Jurkat, Clone E6-1 (cell line): Measurements from ENCODE around the gene NEURL2.

Source experiments
- DNase-seq: peaks from one replicate; pipeline ENCODE4 v3.0.0-alpha.2; 2011; ENCODE audit warnings: low read depth, low spot score
- H3K4me3 ChIP-seq: 2 replicates; pipeline ENCODE4 v1.5.1; 2011; ENCODE audit warnings: mild to moderate bottlenecking, low read length, control low read depth, moderate library complexity

NEURL2 gene

DNA sequence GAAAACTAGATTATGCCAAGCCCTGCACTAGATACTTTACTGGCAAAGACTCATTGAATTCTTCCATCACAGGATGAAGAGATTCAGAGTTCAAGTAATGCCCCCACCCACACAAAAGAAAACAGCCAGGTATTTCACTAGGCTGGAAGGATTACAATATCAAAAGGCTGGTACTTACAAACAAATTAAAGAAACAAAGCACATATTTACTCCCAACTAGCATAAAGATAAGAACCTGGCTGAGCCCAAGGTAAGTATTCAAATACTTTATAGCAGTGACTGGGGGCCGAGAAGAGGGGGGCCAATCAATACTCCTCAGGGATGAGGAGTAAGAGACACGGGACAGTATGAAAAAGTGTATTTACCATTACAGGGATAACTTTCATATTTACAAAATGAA lies 37.5 kb downstream of the NEURL2 start:
- H3K4me3 ChIP-seq: no peak overlapping the region

DNA sequence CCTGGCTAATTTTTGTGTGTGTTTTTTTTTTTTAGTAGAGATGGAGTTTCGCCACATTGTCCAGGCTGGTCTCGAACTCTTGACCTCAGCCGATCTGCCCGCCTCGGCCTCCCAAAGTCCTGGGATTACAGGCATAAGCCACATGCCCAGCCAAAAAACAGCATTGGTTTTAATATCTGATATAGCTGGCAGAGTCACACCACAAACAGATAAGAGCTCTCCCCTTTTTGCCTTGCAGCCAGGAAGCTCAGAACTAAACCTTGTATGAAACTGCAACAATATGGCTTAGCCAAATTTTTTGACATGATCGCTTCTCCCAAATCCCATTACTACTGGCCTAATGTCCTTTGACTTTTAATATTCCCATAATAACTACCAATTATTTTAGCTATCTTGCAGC lies 38.7 kb downstream of the NEURL2 start:
- no peak overlapping the region for H3K4me3 ChIP-seq
- no peak for DNase-seq

More for the DNA sequence above, 37.5 kb downstream of the NEURL2 start:
- DNase-seq: no peak

DNA sequence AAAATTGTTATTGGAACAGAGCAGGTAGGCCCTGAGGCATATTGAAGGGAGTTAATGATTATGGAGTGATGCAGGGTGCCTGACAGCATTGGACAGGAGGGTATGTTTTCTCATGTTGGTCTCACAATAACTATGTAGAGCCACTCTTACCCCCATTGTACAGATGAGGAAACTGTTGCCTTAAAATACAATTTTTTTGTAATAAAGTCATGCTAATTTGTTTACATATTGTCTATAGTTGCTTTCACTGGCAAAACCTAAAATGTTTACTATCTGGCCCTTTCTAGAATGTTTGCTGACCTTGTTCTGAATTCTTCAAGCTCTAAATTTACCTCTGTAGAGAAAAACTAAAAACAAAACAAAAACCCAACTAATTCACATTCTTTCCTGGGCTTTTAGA lies 39.5 kb downstream of the NEURL2 start:
- DNase-seq: no peak
- no peak overlapping the region for H3K4me3 ChIP-seq

DNA sequence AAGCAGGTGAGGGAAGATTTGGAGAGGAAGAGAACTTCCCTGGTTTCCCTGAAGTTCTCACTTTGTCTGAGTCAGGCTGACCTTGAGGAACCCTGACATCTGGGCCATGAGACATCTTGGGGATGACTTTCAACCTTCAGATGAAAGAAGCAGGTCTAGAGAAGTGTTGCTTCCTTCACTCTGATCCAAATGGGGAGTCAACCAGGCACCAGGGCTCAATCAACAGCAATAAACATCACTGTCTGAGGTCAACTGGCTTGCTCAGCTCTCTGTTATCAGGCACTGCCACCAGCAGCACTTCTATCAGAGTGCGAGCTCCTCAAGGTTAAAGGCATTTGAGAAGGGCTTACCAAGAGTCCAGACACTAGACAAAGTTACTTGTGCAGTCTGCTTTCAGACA lies 40.1 kb downstream of the NEURL2 start:
- no peak overlapping the region for H3K4me3 ChIP-seq
- no peak for DNase-seq

DNA sequence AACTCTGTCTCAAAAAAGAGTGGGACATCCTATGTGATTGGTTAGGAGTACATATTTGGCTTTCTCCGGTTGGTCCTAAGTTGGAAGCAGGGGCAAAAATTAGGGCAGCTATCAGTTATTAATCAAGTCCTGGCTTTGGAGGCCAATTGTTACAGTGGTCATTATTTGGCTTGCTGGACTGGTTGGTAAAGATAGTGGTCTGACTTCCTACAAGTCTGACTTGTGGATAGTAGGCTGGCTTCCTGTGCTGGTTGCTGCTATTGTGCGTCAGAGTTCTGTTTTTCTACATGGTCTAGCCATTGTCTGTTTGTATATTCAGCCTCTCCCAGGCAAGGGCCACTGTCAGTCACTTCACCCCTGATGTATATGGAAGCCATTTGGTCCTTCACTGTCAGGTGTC lies 40.8 kb downstream of the NEURL2 start:
- no peak overlapping the region for H3K4me3 ChIP-seq
- DNase-seq: no peak

DNA sequence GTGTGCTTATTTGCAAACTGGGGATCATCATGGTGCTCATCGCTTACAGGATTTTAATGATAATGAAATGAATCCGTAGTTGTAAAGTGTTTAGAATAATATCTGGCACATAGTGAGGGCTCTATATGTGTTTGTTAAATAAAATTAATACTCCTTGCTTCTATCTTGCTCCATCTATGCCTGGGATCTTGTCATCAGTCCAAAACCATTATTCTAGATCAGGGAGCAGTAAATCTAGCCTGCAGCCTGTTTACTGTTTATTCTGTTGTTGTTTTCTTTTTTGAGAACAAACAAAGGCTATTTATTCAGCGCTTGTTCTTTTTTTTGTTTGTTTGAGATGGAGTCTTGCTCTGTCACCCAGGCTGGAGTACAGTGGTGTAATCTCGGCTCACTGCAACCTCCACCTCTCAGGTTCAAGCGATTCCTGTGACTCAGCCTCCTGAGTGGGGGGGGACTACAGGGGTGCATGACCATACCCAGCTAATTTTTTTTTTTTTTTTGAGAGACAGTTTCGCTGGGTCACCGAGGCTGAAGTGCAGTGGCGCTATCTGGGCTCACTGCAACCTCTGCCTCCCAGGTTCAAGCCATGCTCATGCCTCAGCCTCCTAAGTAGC lies 41.9 kb downstream of the NEURL2 start:
- no peak overlapping the region for H3K4me3 ChIP-seq
- DNase-seq: no peak

DNA sequence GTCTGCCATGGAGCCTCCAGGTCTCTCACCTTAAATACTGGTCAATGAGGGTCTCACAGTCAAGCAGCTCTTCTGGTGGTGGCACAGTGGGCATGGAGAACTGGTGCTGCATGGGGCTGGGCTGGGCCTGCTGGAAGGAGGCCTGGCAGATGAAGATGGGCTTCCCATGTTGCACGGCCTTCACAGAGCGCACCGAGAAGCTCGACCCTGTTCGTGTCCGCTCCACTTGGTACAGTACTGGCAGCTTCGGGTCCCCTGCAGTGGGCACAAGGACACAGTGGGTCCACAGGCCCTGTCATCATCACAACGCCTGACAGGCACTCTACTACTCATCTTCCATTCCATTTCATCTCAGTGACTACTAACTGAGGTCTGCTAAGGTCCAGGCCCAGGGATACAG lies 42.6 kb downstream of the NEURL2 start:
- no peak overlapping the region for H3K4me3 ChIP-seq
- no peak for DNase-seq

DNA sequence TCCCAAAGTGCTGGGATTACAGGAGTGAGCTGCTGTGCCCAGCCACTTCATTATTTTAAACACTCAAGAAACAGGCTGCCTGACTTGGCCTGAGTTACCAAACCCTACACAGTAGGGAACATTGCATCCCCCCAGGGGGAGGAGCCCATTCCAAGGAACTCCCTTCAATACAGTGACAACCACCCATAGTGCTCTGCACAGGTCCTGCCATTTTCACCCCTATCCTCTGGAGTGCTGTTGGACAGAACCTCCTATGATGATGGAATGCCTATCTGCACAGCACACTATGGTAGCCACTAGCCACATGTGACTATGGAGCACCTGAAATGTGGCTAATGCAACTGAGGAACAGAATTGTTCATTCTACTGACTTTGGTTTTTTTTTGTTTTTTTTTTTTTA lies 45.6 kb downstream of the NEURL2 start:
- DNase-seq: no peak

DNA sequence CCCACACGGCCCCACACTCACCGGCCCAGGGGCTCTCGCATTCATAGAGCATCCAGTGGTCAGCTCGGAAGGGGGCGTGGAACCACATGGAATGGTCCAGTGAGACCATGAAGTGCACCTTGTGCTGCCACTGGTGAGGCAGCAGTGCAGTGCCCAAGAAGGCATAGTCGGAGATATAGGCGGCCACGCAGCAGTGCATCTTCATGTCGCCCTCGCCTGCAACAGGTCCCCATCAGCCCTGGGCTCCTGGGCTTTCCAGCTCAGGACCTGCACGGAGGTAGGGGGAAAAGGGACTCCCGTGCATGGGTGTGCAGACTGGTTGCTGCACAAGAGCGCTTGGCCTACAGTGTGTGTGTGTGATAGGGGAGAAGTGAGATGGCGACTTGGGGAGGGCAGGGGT lies 47.5 kb downstream of the NEURL2 start:
- no peak for DNase-seq
- no peak overlapping the region for H3K4me3 ChIP-seq

More for the DNA sequence above, 45.6 kb downstream of the NEURL2 start:
- no peak overlapping the region for H3K4me3 ChIP-seq

DNA sequence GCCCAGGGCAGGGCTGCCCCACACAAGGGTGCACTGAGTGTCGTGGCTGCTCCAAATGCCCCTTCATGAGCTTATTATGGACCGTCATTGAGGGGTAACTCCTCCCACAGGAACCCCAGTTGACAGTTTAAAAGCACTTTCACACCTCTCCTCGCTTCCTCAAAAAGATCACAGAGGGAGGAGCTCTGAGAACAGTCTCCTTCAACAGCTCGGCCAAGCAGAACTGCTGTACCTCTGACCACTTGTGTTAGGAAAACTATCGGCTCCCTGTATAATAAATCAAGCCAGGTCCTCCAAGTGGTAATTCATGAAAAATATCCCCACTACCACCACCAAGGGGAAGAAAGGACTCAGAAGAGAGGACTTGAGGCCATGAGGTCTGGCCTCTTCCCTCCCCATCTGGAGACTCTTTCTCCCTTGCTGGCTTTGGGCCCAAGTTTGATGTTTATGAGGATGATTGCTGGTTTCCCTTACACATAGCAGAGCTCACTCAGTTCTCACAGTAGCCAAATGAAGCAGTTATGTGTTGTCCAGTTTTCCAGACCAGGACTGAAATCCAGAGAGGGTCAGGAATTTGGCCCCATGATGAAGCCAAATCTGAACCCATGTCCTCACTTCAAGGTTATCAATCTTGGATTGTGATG lies 48.7 kb downstream of the NEURL2 start:
- no peak for DNase-seq
- no peak overlapping the region for H3K4me3 ChIP-seq

DNA sequence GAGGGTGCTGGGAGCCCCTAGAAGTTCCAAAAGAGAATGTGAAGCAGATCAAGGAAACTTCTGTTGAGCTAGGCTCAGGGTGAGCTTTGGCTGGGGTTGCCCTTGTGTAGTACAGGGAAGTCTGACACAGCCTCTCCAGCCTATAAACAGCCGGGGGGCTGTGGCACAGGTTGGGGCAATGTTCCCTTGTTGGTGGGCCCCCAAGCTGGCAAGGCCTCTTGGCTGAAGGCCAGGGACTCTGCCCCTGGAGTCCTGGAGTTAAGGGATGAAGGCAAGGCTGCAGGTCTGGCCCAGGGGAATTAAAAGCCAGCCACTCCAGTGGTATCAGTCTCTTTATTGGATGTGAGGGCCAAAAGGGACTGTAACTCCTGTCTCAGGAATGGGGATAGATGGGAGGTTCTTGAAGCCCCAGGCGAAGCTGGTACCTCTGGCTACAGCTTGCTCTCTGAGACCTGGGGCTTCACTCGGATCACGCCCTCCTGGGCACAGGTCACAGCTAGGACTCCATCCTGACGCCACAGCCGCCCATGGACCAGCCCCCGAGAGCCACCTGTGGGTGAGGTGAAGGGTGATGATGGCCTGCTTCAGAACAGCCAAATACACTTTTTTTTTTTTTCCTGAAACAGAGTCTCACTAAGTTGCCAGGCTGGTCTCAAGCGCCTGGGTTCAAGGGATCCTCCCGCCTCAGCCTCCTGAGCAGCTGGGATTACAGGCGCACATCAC lies 49.4 kb downstream of the NEURL2 start:
- DNase-seq: no peak
- no peak overlapping the region for H3K4me3 ChIP-seq

DNA sequence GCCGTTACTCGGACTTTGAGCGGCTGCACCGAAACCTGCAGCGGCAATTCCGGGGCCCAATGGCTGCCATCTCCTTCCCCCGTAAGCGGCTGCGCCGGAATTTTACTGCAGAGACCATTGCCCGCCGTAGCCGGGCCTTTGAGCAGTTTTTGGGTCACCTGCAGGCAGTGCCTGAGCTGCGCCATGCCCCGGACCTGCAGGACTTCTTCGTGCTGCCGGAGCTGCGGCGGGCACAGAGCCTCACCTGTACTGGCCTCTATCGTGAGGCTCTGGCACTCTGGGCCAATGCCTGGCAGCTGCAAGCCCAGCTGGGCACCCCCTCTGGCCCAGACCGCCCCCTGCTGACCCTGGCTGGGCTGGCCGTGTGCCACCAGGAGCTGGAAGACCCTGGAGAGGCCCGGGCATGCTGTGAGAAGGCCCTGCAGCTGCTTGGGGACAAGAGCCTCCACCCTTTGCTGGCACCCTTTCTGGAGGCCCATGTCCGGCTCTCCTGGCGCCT lies 50.3 kb downstream of the NEURL2 start:
- no peak for DNase-seq
- H3K4me3 ChIP-seq: no peak overlapping the region
